Transverse colon (tissue), 4 donors: ENCODE measurements around the gene PRKCE.

Experiments
- CTCF ChIP-seq, 5 experiments: fragments of 200-600 bp in 3 of 5; fragments of 450-650 bp in 2 of 5; sonication (generic) in 3 of 5; IDR thresholded peaks; 1 replicate in 2 of 5; 2 replicates in 3 of 5; pipeline ENCODE4 v1.5.1; 2016 to 2017; ENCODE audit warnings: antibody characterized with exemption in 5 of 5, inconsistent platforms in 3 of 5, mild to moderate bottlenecking in 2 of 5, moderate library complexity in 1 of 5
- EP300 ChIP-seq: sonication (generic); formaldehyde crosslinking; IDR thresholded peaks from one replicate; pipeline ENCODE4 v1.6.1; 2017; ENCODE audit warnings: antibody characterized with exemption, low read depth
- POLR2A ChIP-seq: fragments of 450-650 bp; IDR thresholded peaks from one replicate; pipeline ENCODE4 v1.6.1; 2016; ENCODE audit warnings: antibody characterized with exemption, mild to moderate bottlenecking, moderate library complexity
- POLR2AphosphoS5 ChIP-seq, 3 donors: sonication (generic); formaldehyde crosslinking; IDR thresholded peaks; one replicate each; pipeline ENCODE4 v1.6.1; 2016; ENCODE audit warnings: antibody characterized with exemption in 3 of 3

- TF ChIP-seq CTCF (IDR thresholded peaks at IDR 0.05) = no peak
- TF ChIP-seq POLR2A = no peak
- TF ChIP-seq POLR2AphosphoS5 (IDR thresholded peaks at IDR 0.05) = no peak
- TF ChIP-seq EP300 = no peak
Observed at GRCh38 chr2:45754131-45755010, 102.9 kb downstream of the PRKCE start.
